ENCODE measurements around the gene PACRG.

DNA sequence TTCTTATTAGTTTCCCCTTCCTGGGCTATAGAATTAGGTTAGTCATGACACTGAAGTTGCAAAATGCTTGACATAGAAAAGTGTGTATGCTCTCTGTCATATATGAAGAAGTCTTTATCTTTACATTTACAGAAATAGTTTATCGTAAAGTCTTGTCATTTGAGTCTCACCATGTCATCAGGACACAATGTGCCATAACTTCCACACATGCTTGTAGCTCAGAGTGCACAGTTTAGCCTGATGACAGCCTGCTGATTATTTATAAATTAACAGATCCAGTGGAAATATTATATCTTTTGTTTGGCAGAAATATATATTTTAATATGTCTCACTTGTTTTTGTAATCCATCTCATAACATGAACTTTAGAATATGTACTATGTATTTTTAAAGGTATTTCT is 399.8 kb downstream of the PACRG start:
- TF ChIP-seq POLR2AphosphoS5 (IDR thresholded peaks at IDR 0.05; ENCODE audit: low read depth, low read length) (no peak), SIN3A (IDR thresholded peaks at IDR 0.05; ENCODE audit: borderline replicate concordance, insufficient read depth, low read length) (no peak)
- TF ChIP-seq, protein P1, sequence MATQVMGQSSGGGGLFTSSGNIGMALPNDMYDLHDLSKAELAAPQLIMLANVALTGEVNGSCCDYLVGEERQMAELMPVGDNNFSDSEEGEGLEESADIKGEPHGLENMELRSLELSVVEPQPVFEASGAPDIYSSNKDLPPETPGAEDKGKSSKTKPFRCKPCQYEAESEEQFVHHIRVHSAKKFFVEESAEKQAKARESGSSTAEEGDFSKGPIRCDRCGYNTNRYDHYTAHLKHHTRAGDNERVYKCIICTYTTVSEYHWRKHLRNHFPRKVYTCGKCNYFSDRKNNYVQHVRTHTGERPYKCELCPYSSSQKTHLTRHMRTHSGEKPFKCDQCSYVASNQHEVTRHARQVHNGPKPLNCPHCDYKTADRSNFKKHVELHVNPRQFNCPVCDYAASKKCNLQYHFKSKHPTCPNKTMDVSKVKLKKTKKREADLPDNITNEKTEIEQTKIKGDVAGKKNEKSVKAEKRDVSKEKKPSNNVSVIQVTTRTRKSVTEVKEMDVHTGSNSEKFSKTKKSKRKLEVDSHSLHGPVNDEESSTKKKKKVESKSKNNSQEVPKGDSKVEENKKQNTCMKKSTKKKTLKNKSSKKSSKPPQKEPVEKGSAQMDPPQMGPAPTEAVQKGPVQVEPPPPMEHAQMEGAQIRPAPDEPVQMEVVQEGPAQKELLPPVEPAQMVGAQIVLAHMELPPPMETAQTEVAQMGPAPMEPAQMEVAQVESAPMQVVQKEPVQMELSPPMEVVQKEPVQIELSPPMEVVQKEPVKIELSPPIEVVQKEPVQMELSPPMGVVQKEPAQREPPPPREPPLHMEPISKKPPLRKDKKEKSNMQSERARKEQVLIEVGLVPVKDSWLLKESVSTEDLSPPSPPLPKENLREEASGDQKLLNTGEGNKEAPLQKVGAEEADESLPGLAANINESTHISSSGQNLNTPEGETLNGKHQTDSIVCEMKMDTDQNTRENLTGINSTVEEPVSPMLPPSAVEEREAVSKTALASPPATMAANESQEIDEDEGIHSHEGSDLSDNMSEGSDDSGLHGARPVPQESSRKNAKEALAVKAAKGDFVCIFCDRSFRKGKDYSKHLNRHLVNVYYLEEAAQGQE (IDR thresholded peaks at IDR 0.05; ENCODE audit: insufficient read depth in 1 of 2, low read depth in 2 of 2, low read length in 2 of 2): no peak
